Measurements from ENCODE around the gene PDIA6. TPM values are rescaled to one million over a fixed set of nuclear protein-coding genes. Genes with fewer than 3 reads are reported as not detected.

PDIA6 gene
- total and polyA plus RNA-seq, 10 of the 15 experiments (the other 5 are each of a cell fraction or from before 2014, with no cell fraction given), result 148 to 526 (median 209) TPM

DNA sequence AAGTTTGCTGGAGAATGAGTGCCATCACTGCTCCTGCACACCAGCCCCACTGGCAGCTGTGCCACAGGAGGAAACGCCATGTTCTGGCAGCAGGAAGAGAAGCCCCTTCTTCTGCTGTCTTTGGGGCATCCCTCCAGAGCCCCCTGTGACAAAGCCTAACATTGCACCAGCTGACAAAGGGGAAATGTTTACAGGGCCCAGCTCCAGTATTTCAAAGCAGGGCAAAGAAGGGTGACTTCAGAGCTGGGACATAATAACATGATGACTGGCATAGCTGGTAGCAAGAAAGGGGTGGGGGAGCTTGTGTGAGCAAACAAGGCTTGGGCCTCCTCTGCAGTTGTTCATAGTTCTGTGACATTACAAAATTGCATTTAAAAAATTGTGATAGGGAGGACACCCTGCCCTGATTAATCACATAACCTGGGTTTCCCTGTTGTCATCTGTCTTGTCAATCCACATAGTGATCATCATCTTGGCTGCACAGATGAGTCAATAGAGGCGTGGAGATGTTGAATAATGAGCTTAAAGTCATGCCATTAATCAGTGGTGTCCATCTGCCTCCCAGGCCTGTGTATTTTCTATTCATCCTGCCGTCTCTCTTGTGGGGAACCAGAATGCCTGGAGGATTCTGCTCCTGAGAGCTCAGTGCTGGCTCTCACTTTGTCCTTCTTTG lies 29.1 kb upstream of the PDIA6 start:
- BruUV-seq (replicated peaks), result no TSS peak
- POLR2A ChIA-PET, result interaction anchor here (0.9 kb wide), 1 partner anchor 9 kb away, joined by 4 read pairs; no protein-coding TSS in a partner anchor
- ATAC-seq, result no peak
- Histone ChIP-seq H3K4me2 (ENCODE audit: control insufficient read depth, insufficient read depth) (no peak overlapping the region), H3K36me3 (ENCODE audit: control insufficient read depth in 2 of 2, insufficient read depth in 2 of 2, low read length in 1 of 2) (no peaks in the 10 kb centered on the region), H3K9me3 (replicated peaks; ENCODE audit: control insufficient read depth, insufficient read depth, low read length) (peaks cover 7% of the 10 kb centered on the region; the same call in 1 of the 3 replicates), H2AFZ (ENCODE audit: control insufficient read depth, low read depth, low read length) (no peak overlapping the region), H3K27ac (ENCODE audit: control insufficient read depth, insufficient read depth) (no peak overlapping the region), H3K27me3 (replicated peaks in 1 of 2; ENCODE audit: control insufficient read depth in 2 of 2, insufficient read depth in 2 of 2, low read length in 1 of 2) (peaks cover 0 to 1% of the 10 kb centered on the region in 2 experiments; a peak in 2 of 4 replicates), H3K4me1 (ENCODE audit: control insufficient read depth, insufficient read depth, low read length) (no peaks in the 10 kb centered on the region), H4K20me1 (ENCODE audit: control insufficient read depth, insufficient read depth) (no peaks in the 10 kb centered on the region), H3K4me3 (no peak overlapping the region), H3K79me2 (ENCODE audit: control insufficient read depth, insufficient read depth, low read length) (no peaks in the 10 kb centered on the region), H3K9ac (ENCODE audit: control insufficient read depth, insufficient read depth, low read length) (no peak overlapping the region)
- RAD21 ChIA-PET (ENCODE audit: unreplicated experiment), result interaction anchor here (1.2 kb wide), 1 partner anchor 58 kb away, joined by 4 read pairs; no protein-coding TSS in a partner anchor
- SMC1A ChIA-PET (ENCODE audit: uncharacterized antibody, unreplicated experiment), result no interaction called here
- no peak for FAIRE-seq
- WGBS (ENCODE audit: insufficient coverage, insufficient replicate concordance, low lambda C conversion rate, missing lambda C conversion rate), result 2% methylated on average over 3 of the region's 3 CpGs
- CTCF ChIA-PET, result interaction anchor here (0.8 to 2.5 kb wide), 2 partner anchors 9 to 59 kb away, joined by 3 to 12 read pairs; no protein-coding TSS in a partner anchor
- intact Hi-C loops (cut with micrococcal nuclease; ENCODE audit: unreplicated experiment) (no loop called here), in situ Hi-C loops (cut with MboI) (no loop called here)
- no peak for DNase-seq (ENCODE audit: low read depth, low spot score)
- TF ChIP-seq NFIC (IDR thresholded peaks at IDR 0.05; ENCODE audit: low read depth, low read length) (no peak), MTA2 (IDR thresholded peaks at IDR 0.05; ENCODE audit: low read depth) (no peak), ASH2L (IDR thresholded peaks at IDR 0.05; ENCODE audit: borderline replicate concordance, low read depth) (no peak), BHLHE40 (IDR thresholded peaks at IDR 0.05; ENCODE audit: borderline replicate concordance in 1 of 2, low read depth in 2 of 2, low read length in 1 of 2) (no peak), CHD1 (IDR thresholded peaks at IDR 0.05; ENCODE audit: low read depth, low read length) (no peak), ESRRA (IDR thresholded peaks at IDR 0.05; ENCODE audit: low read length) (no peak), RAD21 (IDR thresholded peaks at IDR 0.05; ENCODE audit: insufficient read depth, low read depth, low read length) (no peak), SPI1 (IDR thresholded peaks at IDR 0.05; ENCODE audit: borderline replicate concordance, insufficient read depth, low read depth, low read length) (no peak), ZSCAN29 (IDR thresholded peaks at IDR 0.05) (no peak), HDAC6 (IDR thresholded peaks at IDR 0.05; ENCODE audit: unreplicated experiment) (no peak), KLF5 (IDR thresholded peaks at IDR 0.05; ENCODE audit: partially characterized antibody) (no peak), ZNF24 (IDR thresholded peaks at IDR 0.05) (no peak), EZH2 (IDR thresholded peaks at IDR 0.05; ENCODE audit: borderline replicate concordance, control insufficient read depth, low read depth, low read length) (no peak), BMI1 (IDR thresholded peaks at IDR 0.05; ENCODE audit: borderline replicate concordance) (no peak), YBX1 (IDR thresholded peaks at IDR 0.05) (no peak)
- TF ChIP-seq, protein P1, sequence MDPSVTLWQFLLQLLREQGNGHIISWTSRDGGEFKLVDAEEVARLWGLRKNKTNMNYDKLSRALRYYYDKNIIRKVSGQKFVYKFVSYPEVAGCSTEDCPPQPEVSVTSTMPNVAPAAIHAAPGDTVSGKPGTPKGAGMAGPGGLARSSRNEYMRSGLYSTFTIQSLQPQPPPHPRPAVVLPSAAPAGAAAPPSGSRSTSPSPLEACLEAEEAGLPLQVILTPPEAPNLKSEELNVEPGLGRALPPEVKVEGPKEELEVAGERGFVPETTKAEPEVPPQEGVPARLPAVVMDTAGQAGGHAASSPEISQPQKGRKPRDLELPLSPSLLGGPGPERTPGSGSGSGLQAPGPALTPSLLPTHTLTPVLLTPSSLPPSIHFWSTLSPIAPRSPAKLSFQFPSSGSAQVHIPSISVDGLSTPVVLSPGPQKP (IDR thresholded peaks at IDR 0.05; ENCODE audit: low read depth, low read length), result no peak
- TF ChIP-seq, protein P2, sequence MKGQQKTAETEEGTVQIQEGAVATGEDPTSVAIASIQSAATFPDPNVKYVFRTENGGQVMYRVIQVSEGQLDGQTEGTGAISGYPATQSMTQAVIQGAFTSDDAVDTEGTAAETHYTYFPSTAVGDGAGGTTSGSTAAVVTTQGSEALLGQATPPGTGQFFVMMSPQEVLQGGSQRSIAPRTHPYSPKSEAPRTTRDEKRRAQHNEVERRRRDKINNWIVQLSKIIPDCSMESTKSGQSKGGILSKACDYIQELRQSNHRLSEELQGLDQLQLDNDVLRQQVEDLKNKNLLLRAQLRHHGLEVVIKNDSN (IDR thresholded peaks at IDR 0.05; ENCODE audit: borderline replicate concordance, extremely low read length, insufficient read depth, low read depth, low read length), result no peak
- TF ChIP-seq, protein P3, sequence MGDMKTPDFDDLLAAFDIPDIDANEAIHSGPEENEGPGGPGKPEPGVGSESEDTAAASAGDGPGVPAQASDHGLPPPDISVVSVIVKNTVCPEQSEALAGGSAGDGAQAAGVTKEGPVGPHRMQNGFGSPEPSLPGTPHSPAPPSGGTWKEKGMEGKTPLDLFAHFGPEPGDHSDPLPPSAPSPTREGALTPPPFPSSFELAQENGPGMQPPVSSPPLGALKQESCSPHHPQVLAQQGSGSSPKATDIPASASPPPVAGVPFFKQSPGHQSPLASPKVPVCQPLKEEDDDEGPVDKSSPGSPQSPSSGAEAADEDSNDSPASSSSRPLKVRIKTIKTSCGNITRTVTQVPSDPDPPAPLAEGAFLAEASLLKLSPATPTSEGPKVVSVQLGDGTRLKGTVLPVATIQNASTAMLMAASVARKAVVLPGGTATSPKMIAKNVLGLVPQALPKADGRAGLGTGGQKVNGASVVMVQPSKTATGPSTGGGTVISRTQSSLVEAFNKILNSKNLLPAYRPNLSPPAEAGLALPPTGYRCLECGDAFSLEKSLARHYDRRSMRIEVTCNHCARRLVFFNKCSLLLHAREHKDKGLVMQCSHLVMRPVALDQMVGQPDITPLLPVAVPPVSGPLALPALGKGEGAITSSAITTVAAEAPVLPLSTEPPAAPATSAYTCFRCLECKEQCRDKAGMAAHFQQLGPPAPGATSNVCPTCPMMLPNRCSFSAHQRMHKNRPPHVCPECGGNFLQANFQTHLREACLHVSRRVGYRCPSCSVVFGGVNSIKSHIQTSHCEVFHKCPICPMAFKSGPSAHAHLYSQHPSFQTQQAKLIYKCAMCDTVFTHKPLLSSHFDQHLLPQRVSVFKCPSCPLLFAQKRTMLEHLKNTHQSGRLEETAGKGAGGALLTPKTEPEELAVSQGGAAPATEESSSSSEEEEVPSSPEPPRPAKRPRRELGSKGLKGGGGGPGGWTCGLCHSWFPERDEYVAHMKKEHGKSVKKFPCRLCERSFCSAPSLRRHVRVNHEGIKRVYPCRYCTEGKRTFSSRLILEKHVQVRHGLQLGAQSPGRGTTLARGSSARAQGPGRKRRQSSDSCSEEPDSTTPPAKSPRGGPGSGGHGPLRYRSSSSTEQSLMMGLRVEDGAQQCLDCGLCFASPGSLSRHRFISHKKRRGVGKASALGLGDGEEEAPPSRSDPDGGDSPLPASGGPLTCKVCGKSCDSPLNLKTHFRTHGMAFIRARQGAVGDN (IDR thresholded peaks at IDR 0.05), result no peak

Measured in GM12878 (cell line).